DMS114 treated with DMSO at 0.1 percent for 48 hours (cell line): ENCODE results near the gene TEK.
"Not testable (repeated sequence)": the region's sequence is repeated elsewhere in the genome, so short reads cannot be mapped to it uniquely, and the experiment has no call there.

Source experiments
- DNase-seq: peaks from one replicate; lab custom pipeline; 2025; ENCODE audit not compliant: unreplicated experiment; lab: John Stamatoyannopoulos, UW

TEK gene

DNA sequence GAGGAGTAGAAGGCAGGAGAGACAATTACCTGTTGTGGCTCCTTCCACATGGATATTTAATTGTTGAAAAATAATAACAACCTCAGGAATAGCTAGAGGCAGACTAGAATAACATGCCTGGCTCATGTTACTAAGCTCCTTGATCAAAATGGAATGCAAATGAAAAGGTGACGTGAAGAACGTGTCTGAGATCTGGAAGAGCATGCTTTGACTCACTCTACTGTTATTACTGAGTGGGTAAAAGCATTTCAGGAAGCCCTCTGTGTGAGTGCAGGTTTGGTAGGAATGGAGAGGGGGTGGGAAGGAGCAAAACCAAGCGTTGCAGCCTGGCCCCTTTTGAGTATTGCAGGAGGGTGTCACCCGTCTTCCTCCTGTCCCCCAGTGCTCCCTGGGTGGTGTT lies 103.2 kb downstream of the TEK start:
- DNase-seq, result no peak

DNA sequence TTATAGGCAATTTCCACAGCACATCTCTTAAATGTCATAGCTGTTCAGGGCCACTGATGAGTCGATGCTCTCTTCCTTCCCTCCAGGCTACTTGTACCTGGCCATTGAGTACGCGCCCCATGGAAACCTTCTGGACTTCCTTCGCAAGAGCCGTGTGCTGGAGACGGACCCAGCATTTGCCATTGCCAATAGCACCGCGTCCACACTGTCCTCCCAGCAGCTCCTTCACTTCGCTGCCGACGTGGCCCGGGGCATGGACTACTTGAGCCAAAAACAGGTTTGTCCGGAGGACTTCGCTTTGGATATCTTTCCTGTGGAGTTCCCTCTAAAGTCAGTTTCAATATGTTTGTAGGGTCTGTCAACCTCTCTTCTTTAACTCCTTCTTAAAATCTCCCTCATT lies 103.6 kb downstream of the TEK start:
- no peak for DNase-seq

DNA sequence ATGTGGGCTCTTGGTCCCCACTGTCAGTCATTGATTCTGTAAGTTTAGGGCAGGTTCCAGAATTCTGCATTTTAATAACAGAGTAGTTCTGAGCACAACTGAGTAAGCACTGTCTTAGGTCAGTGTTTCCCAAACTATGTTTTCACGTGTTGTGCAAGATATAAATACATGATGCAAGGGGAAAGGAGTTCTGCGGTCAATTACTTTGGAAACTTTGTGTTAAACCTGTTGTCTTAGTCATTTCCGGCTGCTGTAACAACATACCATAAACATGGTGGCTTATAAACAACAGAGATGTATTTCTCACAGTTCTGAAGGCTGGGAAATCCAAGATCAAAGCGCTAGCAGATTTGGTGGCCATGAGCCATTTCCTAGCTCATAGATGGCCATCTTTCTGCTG lies 118.2 kb downstream of the TEK start:
- DNase-seq, result no peak

DNA sequence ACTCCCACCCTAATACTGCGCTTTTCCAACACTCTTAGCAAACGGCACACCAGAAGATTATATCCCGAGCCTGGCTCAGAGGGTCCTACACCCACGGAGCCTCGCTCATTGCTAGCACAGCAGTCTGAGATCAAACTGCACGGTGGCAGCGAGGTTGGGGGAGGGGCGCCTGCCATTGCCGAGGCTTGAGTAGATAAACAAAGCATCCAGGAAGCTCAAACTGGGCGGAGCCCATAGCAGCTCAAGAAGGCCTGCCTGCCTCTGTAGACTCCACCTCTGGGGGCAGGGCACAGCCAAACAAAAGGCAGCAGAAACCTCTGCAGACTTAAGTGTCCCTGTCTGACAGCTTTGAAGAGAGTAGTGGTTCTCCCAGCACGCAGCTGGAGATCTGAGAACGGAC lies 130.6 kb downstream of the TEK start:
- not testable (repeated sequence) for DNase-seq

DNA sequence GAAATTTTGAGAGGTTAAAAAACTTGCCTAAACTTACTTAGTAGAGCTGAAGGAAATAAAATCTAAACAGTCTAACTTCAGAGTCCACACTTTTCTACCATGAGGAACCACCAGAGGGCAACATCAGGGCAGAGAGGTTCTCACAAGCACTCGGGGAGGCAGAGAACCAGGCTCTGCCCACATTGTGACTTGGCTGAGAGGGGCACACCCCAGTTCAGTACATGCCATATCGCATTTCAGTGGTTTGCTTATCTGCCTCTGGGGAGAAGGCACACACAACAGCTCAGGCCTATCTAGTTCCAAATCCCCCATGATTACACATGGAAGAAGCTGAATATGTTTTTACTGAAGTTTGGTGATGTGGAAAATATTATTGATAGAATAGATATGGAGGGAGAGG lies 138.7 kb downstream of the TEK start:
- no peak for DNase-seq

DNA sequence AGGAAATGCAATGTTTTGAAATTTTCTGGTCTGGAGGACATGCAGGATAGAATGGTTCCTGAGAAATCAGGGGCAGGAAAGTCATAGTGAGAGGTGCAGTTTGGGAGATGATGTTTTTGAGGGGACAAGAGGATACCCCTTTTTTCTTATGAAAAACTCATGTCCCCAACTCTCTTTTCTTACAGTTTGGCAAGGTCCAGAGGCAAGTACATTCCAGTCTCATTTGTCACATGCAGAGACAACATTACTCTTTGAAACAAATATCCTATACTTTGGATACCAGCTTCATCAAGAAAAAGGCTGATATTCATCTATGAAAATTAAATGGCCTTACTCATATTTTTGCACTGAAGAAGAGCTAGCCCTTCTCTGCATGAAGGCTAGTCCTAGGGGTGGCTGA lies 139.7 kb downstream of the TEK start:
- no peak for DNase-seq

DNA sequence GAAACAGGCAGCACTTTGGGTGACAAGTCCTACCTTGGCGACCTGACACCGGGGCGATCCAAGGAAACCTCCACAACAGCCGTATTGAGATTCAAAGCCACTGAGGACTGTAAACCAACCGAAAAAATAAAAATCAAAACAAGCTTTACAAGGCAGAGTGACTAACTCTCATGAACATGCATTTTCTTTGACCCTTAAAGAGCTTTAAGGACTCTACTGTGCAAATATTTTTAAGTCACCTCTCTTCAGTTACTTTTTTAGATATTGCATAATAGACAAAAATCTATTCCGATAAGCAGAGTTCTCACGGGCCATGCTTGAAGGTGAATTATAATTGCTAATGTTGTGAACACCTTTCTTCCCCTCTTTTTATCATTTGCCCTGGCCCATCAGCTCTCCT lies 149.6 kb downstream of the TEK start:
- no peak for DNase-seq

GRCh38 chr9:27260789-27261516 lies 151.9 kb downstream of the TEK start:
- no peak for DNase-seq

GRCh38 chr9:27261517-27262211 lies 152.6 kb downstream of the TEK start:
- no peak for DNase-seq

GRCh38 chr9:27272103-27272502 lies 163.1 kb downstream of the TEK start:
- DNase-seq, result no peak

- no peak for DNase-seq
Measured at GRCh38 chr9:27273186-27273585, 164.2 kb downstream of the TEK start.

- peak; percentile 34 for DNase-seq
Measured at GRCh38 chr9:27276193-27277030, 167.4 kb downstream of the TEK start.

DNA sequence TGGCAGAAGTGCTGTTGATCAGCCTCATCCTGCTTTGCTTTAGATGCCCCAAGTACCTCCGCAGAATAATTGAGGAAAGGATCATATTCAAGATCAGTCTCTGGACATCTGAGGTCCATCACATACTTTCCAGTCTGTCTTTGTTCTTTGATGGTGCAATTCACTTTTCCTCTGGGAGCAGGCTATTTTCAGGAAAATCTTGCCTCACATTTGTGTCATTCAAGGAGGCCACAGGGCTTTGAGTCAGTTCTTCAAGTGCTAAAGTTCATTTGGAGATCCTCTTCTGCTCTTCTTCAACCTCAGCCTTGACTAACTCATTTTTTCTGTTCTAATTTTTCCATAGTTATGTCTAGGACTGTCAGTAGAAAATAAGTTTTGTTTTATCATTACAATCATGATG lies 169.3 kb downstream of the TEK start:
- DNase-seq, result no peak

GRCh38 chr9:27279611-27280010 lies 170.6 kb downstream of the TEK start:
- DNase-seq, result no peak
